Measurements from ENCODE around the gene TSPEAR.
"Not testable (repeated sequence)": the region's sequence is repeated elsewhere in the genome, so short reads cannot be mapped to it uniquely, and the experiment has no call there.

The TSPEAR gene

DNA sequence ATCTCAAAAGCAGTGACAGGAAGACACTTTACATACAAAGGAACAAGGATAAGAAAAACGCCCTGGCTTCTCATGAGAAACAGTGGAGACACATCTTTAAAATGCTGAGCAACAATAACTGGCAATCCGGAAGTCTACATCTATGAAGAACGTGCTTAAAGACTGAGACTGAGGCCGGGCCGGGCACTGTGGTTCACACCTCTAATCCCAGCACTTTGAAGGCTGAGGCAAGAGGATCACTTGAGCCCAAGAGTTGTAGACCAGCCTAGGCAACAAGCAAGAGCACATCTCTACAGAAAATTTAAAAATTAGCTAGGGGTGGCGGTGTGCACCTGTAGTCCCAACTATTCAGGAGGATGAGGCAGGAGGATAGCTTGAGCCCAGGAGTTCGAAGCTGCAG lies 27.3 kb downstream of the TSPEAR start:
- no peak for DNase-seq (ENCODE audit: low read depth)

DNA sequence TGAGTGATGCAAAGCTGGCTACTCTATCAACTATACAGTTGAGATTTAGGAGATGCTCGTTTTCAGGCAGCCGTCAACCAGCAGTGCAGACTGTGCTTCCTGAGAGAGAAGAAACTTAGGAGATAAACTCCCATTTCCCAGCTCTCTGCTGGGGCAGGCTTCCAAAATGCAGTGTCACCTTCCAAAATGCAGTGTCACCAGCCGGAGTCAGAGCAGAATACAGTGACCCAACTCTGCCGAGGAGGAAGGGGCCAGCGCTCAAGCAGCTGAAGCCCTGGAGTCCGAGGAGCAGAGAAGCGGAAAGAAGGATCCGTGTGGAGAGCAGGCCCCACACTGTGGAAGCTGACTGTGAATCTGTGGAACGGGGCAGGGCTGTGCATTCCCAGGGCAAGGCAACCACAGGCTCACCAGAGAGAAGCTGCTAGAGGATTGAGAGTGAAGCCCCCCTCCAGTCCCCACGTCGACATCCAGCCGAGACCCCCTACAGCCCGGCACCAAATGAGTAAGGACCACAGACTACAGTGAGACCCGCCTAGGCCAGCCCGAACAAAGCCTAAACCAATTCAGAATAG lies 28.7 kb downstream of the TSPEAR start:
- no peak for DNase-seq (ENCODE audit: low read depth)

- no peak for DNase-seq (ENCODE audit: low read depth)
Observed at GRCh38 chr21:44681861-44682579, 29.4 kb downstream of the TSPEAR start, which contains the start of gene KRTAP12-1. Gene KRTAP12-1 (minus strand): TSS chr21:44682163. CDS start chr21:44682123, 40 bp downstream.

DNA sequence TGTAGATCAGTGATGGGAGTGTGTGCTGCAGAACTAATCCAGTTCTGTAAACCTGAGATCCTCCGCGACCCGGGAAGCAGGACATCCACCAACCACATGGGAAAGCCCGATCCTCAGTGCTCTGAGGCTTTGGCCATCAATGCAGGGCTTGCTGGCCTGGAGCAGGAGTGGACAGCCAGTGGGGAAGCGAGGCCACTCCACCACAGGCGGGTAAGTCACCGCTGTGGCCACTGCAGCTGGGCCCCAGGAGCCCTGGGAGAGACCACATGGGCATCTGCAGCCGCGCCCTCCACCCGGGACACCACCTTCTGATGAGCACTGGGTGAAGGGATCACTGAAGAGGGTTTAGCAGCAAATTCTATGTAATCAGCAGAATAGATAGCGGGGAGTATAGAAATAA lies 30.2 kb downstream of the TSPEAR start:
- no peak for DNase-seq (ENCODE audit: low read depth)

DNA sequence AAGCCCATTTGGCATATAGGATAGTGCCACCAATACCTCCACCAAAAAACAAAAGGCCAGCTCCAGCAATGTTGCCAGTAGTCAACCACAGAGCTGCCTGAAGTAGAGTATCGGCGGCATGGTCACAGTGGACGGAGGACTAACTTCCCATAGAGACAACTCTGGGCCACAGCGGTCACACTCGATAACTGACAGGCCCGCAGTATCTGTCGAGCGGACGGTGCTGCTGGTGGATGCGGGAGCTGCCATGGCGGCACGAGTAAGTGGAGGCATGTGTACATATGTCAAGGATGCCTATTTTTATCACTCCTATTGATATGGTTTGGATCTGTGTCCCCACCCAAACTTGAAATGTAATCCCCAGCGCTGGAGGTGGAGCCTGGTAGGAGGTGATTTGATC lies 33.5 kb downstream of the TSPEAR start:
- no peak for DNase-seq (ENCODE audit: low read depth)

- DNase-seq (ENCODE audit: low read depth), result no peak
Observed at GRCh38 chr21:44671911-44672310, 39.5 kb downstream of the TSPEAR start.

GRCh38 chr21:44670642-44671432 lies 40.5 kb downstream of the TSPEAR start:
- DNase-seq (ENCODE audit: low read depth), result no peak

DNA sequence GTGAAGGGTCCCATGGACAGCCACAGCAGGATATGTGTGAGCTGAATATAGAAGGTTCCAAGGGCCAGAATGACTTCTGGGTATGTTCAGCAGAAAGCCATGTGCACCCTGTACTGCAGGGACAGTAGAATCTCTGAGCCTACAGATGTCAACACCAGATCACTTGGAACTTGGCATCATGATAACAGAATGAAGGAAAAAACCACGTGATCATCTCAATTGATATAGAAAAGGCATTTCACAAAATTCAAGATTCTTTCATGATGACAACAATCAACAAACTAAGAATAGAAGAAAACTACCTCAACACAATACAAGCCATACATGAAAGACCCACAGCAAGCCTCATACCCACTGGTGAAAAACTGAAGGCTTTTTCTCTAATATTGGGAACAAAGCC lies 43.8 kb downstream of the TSPEAR start:
- DNase-seq (ENCODE audit: low read depth), result no peak

- DNase-seq (ENCODE audit: low read depth), result no peak
Observed at GRCh38 chr21:44666401-44667320, 44.7 kb downstream of the TSPEAR start, which contains the start of gene KRTAP12-2. Gene KRTAP12-2 (minus strand): TSS chr21:44666927. CDS start chr21:44666886, 41 bp downstream.

DNA sequence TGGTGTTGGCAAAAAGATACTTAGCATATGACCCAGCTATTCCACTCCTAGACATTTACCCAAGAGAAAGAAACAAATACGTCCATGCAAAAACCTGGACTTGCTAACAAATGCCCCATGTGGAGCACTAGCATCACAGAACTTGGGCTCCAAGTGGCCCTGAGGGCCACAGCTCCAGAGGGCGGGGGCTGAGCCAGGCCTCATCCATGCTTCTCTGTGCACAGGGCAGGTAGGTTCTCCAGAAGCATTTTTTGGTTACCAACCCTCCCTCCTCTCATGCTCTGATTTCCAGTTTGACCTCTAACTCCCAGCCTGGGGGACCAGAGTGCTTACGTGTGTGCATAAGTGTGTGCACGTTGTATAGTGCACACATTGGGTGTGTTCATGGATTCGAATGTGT lies 46.7 kb downstream of the TSPEAR start:
- DNase-seq (ENCODE audit: low read depth), result no peak

DNA sequence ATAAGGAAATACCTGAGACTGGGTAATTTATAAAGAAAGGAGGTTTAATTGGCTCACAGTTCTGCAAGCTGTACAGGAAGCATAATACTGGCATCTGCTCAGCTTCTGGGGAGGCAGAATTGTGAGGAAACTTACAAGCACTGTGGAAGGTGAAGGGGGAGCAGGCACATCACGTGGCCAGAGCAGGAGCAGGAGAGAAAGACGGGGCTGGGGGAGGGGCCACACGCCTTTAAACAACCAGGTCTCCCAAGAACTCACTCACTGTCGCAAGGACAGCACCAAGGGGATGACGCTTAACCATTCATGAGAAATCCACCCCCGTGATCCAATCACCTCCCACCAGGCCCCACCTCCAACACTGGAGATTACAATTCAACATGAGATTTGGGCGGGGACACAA lies 49.8 kb downstream of the TSPEAR start:
- DNase-seq (ENCODE audit: low read depth), result not testable (repeated sequence)

- DNase-seq (ENCODE audit: low read depth), result no peak
Observed at GRCh38 chr21:44658913-44659595, 52.3 kb downstream of the TSPEAR start.

DNA sequence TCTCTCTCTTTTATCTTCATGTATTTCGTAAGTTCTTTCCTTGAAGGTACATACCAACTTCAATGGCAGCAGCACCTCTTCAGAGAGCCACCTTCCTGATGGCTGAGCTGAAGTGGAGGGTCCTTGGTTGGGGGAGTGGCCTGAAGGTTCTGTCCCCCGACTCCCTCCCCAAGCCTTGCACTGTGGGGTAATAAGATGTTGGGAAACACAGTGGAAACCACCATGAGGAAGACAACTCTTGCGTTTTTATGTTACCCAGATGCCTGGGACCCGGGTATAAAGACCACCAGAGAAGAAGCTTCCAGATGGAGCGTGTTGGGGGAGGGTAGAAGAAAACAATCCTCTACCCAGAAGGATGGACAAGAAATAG lies 52.8 kb downstream of the TSPEAR start:
- no peak for DNase-seq (ENCODE audit: low read depth)

DNA sequence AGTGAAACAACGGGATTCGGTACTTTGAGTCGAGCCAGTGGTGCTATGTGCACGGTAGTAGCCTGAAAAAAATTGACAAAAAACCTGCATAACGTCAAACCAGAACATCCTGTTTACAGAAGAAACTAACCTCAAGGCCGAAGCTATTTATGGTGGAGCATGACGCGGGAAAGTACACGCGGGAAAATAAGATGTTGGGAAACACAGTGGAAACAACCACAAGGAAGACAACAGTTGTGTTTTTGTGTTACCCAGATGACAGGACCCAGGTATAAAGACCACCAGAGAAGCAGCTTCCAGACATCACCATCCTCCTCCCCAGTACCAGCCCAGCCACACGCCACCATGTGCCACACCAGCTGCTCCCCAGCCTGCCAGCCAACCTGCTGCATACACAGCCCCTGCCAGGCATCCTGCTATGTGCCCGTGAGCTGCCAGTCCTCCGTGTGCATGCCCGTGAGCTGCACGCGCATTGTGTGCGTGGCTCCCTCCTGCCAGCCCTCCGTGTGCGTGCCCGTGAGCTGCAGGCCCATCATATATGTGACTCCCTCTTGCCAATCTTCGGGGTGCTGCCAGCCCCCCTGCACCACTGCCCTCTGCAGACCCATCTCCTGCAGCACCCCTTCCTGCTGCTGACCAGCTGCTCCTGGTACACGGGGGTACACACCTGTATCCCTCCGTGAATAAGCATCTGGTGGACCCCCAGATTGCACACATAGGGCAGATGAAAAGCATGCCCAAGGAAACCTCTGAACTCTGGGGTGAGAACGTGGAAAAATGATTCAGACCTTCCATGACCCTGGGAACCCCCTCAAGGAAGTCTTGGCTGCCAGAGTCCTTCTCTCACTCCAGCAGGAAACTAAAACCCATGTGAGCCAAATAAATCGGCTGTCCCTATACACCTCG lies 53.5 kb downstream of the TSPEAR start, which contains the start of gene KRTAP12-3:
KRTAP12-3 (plus strand) TSS at position 298 of the 906 bp plus-strand sequence; CDS start at position 346, 48 bp downstream.
- DNase-seq (ENCODE audit: low read depth), result no peak

DNA sequence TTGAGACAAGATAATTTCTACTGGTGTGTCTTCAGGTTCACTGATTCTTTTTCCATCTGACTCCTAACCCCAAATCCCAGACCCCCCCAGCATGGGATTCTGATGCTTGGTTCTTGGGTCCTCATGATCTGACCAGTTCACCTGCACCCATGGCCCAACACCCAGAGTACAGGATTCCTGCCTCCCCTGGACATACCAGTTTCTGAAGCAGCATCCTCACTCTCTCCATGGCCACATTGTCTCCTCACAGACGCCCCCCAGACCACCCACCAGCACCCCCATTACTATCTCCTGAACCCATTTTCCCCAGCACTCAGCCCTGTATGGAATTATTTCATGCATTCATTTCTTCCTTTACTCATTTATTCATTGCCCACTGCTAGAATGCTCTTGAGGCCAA lies 54.5 kb downstream of the TSPEAR start:
- no peak for DNase-seq (ENCODE audit: low read depth)

GRCh38 chr21:44654576-44655175 lies 56.7 kb downstream of the TSPEAR start, which contains the start of gene KRTAP12-4:
Gene KRTAP12-4 (minus strand): TSS chr21:44654659. CDS start chr21:44654614, 45 bp downstream.
- no peak for DNase-seq (ENCODE audit: low read depth)

DNA sequence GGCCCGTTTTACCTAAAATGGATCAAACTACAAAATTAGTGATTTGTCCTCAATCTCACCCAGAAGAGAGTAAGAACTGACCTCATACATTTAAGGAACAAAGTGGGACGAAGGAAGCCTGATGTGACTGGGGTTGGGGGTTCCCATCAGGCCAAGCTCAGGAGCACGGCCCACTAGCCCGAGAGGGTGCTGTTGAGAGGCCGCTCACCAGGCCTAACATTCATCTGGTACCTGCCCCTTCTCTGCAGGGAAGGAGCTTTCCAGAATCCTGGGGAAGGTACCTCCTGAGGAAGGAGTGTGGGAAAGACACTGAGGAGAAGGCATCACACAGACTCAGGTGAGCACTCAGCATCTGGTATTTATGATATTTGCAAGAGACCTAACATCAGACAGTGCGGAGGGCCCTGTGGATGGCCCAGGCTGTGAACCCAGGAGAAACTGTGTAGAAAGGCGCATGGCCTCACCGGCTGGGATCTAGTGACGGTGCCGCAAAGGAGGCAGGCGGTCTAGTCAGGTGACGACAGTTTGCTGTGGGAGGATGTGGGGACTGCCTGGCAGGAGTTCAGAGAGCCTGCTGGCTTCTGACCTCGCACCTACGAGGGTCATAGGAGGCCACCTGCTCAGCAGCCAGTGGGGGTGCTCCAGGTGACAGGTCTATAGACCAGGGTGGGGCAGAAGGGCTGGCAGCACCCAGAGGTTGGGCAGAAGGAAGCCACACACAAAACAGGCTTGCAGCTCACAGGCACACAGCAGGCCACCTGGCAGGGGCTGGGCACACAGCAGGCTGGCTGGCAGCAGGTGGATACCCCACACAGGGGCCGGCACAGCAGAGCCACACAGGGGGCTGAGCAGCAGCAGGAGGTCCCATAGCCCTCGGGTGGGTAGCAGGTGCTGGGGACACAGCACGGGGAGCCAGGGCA lies 57.5 kb downstream of the TSPEAR start:
- DNase-seq (ENCODE audit: low read depth), result no peak

DNA sequence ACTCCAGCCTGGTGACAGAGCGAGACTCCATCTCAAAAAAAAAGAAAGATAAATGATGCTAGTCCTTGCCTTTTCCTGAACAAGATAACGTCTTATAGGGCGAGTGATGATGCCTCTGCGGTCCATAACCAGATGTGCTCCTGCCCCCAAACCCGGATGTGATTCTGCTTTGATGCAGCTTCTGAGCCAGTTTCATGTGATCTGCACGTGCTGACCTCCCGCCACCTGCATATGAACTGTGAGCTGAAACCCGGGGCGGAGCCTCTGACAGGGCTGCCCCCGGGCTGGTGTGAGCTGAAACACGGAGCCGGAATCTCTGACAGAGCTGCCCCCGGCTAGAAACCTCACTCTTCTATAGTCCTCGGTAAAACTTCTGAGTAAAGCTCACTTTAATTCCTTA lies 58.2 kb downstream of the TSPEAR start:
- no peak for DNase-seq (ENCODE audit: low read depth)

All from amniotic epithelial cell (primary cell).